ENCODE results near the gene SDK1. TPM values are rescaled to one million over a fixed set of nuclear protein-coding genes. Genes with fewer than 3 reads are reported as not detected.

Gene SDK1
- total and polyA plus RNA-seq, 10 of the 15 experiments (the other 5 are each of a cell fraction or from before 2014, with no cell fraction given) = 0.14 to 0.33 TPM; not detected in 8

GRCh38 chr7:4078580-4078979 is 777.5 kb downstream of the SDK1 start:
- Histone ChIP-seq H3K27me3 (replicated peaks in 1 of 2; ENCODE audit: control insufficient read depth in 2 of 2, insufficient read depth in 2 of 2, low read length in 1 of 2) (no peaks in the 10 kb centered on the region), H4K20me1 (ENCODE audit: control insufficient read depth, insufficient read depth) (no peaks in the 10 kb centered on the region), H3K36me3 (ENCODE audit: control insufficient read depth in 2 of 2, insufficient read depth in 2 of 2, low read length in 1 of 2) (no peaks in the 10 kb centered on the region), H3K79me2 (ENCODE audit: control insufficient read depth, insufficient read depth, low read length) (no peaks in the 10 kb centered on the region), H3K4me1 (ENCODE audit: control insufficient read depth, insufficient read depth, low read length) (no peaks in the 10 kb centered on the region), H3K4me2 (ENCODE audit: control insufficient read depth, insufficient read depth) (no peak overlapping the region), H3K4me3 (no peak overlapping the region), H3K9ac (ENCODE audit: control insufficient read depth, insufficient read depth, low read length) (no peak overlapping the region), H3K27ac (ENCODE audit: control insufficient read depth, insufficient read depth) (no peak overlapping the region), H2AFZ (ENCODE audit: control insufficient read depth, low read depth, low read length) (no peak overlapping the region), H3K9me3 (replicated peaks; ENCODE audit: control insufficient read depth, insufficient read depth, low read length) (no peaks in the 10 kb centered on the region; the same call in 2 of the 3 replicates)
- ChIA-PET SMC1A (ENCODE audit: uncharacterized antibody, unreplicated experiment) (no interaction called here), POLR2A (no interaction called here), CTCF (no interaction called here), RAD21 (ENCODE audit: unreplicated experiment) (no interaction called here)
- FAIRE-seq (no peak), DNase-seq (ENCODE audit: low read depth, low spot score) (no peak), ATAC-seq (no peak)
- 26% methylated on average over 13 of the region's 13 CpGs for WGBS (ENCODE audit: insufficient coverage, insufficient replicate concordance, low lambda C conversion rate, missing lambda C conversion rate)
- in situ Hi-C loops (cut with MboI) (no loop called here), intact Hi-C loops (cut with micrococcal nuclease; ENCODE audit: unreplicated experiment) (no loop called here)
- BruUV-seq (replicated peaks) = no TSS peak
- no peak for TF ChIP-seq SMAD1 (IDR thresholded peaks at IDR 0.05; ENCODE audit: low read depth, partially characterized antibody)
- TF ChIP-seq PKNOX1 (IDR thresholded peaks at IDR 0.05) = no peak
- TF ChIP-seq, protein P1, sequence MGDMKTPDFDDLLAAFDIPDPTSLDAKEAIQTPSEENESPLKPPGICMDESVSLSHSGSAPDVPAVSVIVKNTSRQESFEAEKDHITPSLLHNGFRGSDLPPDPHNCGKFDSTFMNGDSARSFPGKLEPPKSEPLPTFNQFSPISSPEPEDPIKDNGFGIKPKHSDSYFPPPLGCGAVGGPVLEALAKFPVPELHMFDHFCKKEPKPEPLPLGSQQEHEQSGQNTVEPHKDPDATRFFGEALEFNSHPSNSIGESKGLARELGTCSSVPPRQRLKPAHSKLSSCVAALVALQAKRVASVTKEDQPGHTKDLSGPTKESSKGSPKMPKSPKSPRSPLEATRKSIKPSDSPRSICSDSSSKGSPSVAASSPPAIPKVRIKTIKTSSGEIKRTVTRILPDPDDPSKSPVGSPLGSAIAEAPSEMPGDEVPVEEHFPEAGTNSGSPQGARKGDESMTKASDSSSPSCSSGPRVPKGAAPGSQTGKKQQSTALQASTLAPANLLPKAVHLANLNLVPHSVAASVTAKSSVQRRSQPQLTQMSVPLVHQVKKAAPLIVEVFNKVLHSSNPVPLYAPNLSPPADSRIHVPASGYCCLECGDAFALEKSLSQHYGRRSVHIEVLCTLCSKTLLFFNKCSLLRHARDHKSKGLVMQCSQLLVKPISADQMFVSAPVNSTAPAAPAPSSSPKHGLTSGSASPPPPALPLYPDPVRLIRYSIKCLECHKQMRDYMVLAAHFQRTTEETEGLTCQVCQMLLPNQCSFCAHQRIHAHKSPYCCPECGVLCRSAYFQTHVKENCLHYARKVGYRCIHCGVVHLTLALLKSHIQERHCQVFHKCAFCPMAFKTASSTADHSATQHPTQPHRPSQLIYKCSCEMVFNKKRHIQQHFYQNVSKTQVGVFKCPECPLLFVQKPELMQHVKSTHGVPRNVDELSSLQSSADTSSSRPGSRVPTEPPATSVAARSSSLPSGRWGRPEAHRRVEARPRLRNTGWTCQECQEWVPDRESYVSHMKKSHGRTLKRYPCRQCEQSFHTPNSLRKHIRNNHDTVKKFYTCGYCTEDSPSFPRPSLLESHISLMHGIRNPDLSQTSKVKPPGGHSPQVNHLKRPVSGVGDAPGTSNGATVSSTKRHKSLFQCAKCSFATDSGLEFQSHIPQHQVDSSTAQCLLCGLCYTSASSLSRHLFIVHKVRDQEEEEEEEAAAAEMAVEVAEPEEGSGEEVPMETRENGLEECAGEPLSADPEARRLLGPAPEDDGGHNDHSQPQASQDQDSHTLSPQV (IDR thresholded peaks at IDR 0.05) = no peak
- TF ChIP-seq CHD2 (IDR thresholded peaks at IDR 0.05; ENCODE audit: borderline replicate concordance, low read depth, low read length) = no peak
- TF ChIP-seq, protein P2, sequence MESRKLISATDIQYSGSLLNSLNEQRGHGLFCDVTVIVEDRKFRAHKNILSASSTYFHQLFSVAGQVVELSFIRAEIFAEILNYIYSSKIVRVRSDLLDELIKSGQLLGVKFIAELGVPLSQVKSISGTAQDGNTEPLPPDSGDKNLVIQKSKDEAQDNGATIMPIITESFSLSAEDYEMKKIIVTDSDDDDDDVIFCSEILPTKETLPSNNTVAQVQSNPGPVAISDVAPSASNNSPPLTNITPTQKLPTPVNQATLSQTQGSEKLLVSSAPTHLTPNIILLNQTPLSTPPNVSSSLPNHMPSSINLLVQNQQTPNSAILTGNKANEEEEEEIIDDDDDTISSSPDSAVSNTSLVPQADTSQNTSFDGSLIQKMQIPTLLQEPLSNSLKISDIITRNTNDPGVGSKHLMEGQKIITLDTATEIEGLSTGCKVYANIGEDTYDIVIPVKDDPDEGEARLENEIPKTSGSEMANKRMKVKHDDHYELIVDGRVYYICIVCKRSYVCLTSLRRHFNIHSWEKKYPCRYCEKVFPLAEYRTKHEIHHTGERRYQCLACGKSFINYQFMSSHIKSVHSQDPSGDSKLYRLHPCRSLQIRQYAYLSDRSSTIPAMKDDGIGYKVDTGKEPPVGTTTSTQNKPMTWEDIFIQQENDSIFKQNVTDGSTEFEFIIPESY (IDR thresholded peaks at IDR 0.05) = no peak
- TF ChIP-seq GATAD2B (conservative IDR thresholded peaks at IDR 0.05; ENCODE audit: low read depth) = no peak
- TF ChIP-seq RAD21 (IDR thresholded peaks at IDR 0.05; ENCODE audit: insufficient read depth, low read depth, low read length) = no peak

All from GM12878 (cell line).